HL-60/S4 treated with phorbol 12-myristate 13-acetate at 8.2 ng/mL for 4 days and 3 days (cell line): Measurements from ENCODE around the gene PPP1R16B.

Experiments
- in situ Hi-C: fragments of 300-500 bp; cut with MboI; formaldehyde crosslinking; loops from 2 replicates; pipeline ENCODE4 v1.15.0; 2022; ENCODE audit warnings: low sequenced_read_pairs

PPP1R16B gene

GRCh38 chr20:38805502-38805957, at the start of gene PPP1R16B:
PPP1R16B (plus strand) TSS chr20:38805697; CDS start chr20:38835926, 30,229 bp downstream.
- in situ Hi-C loops, result no loop called here

GRCh38 chr20:38757145-38757775, 48.2 kb upstream of the PPP1R16B start:
- in situ Hi-C loops, result no loop called here

DNA sequence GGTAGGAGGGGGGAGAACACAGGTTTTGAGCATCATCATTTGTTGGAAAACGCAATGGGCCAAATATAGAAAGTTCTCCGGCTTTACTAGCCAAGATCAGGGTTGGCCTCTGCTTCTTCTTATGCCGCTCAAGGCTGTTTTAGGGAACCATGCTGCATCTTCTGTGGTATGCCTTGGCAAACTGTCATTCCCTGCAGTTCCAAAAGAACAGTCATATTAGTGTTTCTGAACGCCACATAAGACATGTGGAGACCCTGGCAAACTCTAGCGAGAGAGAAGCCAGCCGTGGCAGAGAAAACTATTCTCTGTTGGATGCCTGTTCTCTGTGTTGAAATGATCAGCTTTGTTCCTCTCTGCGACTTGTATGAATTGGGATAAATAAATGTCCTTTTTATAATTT, 46.4 kb upstream of the PPP1R16B start:
- in situ Hi-C loops, result no loop called here

GRCh38 chr20:38760978-38761377, 44.5 kb upstream of the PPP1R16B start:
- in situ Hi-C loops, result no loop called here

DNA sequence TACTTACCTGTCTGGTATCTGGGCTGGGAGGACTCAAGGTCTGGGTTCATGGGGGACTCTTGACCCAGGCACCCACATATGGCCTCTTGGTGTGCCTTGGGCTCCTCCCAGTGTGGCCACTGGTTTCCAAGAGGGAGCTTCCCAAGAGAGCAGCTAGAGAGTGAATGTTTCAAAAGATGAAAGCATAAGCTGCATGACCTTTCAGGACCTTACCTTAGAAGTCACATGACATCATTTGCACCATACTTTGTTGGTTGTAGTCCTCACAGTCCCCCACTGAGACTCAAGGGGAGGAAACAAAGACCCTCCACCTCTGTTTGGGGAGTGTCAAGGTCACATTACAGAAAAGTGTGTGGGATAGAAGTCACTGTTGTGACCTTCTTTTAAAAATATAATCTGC, 43.3 kb upstream of the PPP1R16B start:
- in situ Hi-C loops, result no loop called here

- in situ Hi-C loops, result no loop called here
Measured at GRCh38 chr20:38763616-38764015, 41.9 kb upstream of the PPP1R16B start.

GRCh38 chr20:38764567-38765318, 40.8 kb upstream of the PPP1R16B start:
- in situ Hi-C loops, result no loop called here

DNA sequence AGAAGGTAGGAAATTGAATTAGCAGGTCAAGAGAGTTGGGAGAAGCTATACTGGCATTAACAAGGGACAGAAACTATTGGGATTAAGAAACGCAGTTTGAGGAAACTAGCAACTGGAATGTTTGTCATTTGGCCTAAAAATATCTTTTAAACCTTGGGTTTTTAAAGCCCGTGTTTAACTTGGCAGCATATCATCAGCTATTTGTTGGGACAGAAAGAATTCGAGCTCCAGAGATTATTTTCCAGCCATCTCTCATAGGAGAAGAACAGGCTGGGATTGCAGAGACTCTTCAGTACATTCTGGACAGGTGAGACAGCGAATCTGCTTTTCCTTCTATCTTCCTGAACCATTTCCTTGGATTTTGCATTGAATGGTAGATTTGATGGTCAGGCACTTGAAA, 39.4 kb upstream of the PPP1R16B start:
- in situ Hi-C loops, result no loop called here

DNA sequence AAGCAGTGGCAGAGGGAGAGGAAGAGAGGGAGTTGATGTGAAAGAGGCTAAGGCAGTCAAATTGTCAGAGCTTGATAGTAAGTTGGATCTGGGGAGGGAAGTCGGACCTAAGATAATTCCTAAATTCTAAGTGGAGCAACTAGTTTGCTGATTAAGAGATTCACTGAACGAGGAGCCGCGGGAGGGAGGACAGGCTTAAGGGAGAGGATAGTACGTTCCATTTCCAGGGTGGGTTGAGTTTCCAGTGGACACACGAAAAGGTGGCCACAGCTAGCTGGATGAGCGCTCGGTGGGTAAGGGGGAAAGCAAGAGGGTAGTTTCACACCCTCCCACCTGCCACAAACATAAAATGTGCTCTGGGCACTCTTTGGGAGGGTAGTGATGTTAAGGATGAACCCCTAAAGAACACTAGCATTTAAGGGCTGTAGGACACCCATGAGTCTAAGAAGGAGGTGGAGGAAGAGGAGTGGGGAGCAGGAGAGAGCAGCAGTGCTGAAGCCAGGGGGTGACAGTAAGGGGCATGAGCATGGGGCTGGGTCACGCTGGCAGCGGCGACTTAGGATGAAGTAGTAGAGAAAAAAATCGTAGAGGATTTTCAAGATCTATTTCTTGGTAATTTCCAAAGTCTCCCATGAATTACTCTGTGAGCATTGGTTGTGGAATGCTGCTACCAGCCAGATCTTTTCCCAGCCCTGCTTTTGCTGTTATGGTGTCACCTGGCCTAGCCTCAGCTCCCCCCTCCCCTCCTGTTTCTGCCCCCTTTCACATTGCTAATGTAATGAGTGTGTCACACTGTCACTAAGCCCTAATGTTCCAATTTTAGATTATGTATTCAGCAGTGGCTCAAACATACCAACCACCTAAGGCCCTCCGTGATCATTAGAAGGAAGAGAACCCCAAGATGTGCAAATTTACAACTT, 35.9 kb upstream of the PPP1R16B start:
- in situ Hi-C loops, result no loop called here

- in situ Hi-C loops, result no loop called here
Measured at GRCh38 chr20:38770546-38770945, 35.0 kb upstream of the PPP1R16B start.

DNA sequence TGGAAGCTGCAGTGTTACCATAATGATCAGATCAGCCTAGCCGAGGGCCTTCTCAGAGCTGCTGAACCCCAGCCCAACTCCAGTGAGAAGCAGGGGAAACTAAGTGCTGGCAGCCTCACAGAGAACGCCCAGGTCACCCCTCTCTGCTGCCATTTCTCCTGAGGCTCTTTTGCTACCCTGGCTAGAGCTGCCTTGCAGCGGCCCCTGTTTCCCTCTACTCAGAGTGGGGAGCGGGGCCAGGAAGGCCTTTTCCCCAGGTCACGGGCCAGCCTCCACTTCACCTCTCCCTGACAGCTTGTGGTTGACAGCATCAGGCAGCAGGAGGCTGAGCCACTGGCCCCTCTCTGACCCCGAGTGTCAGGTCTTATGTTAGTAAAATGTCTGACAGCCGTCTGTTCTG, 34.5 kb upstream of the PPP1R16B start:
- in situ Hi-C loops, result no loop called here

DNA sequence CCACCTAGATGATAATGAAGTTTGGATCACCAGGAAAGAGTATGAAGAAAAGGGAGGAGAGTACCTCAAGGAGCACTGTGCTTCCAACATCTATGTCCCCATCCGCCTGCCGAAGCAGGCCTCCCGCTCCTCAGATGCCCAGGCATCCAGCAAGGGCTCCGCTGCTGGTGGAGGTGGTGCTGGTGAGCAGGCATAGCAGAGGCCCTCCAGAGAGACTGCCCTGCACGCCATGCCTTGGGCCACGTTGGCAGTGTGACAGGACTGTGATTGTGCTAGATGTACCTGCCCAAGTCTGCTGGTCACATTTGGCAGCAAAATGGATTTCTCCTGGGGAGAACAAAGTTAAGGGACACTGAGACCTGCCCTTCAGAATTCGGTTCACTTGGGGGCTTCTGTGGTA, 33.9 kb upstream of the PPP1R16B start:
- in situ Hi-C loops, result no loop called here

DNA sequence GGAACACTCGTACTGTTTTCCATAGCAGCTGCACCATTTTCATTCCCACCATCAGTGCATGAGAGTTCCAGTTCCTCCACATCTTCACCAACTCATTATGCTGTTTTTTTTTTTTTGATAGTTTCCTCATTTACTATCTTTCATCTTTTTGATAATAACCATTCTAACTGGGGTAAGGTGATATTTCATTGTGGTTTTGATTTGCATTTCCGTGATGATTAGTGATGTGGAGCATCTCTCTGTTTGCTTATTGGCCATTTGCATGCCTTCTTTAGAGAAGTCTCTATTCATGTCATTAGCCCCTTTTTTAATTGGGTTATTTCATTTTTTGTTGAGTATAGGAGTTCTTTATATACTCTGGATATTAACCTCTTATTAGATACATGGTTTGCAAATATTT, 31.3 kb upstream of the PPP1R16B start:
- in situ Hi-C loops, result no loop called here

GRCh38 chr20:38776363-38776762, 29.1 kb upstream of the PPP1R16B start:
- in situ Hi-C loops, result no loop called here

DNA sequence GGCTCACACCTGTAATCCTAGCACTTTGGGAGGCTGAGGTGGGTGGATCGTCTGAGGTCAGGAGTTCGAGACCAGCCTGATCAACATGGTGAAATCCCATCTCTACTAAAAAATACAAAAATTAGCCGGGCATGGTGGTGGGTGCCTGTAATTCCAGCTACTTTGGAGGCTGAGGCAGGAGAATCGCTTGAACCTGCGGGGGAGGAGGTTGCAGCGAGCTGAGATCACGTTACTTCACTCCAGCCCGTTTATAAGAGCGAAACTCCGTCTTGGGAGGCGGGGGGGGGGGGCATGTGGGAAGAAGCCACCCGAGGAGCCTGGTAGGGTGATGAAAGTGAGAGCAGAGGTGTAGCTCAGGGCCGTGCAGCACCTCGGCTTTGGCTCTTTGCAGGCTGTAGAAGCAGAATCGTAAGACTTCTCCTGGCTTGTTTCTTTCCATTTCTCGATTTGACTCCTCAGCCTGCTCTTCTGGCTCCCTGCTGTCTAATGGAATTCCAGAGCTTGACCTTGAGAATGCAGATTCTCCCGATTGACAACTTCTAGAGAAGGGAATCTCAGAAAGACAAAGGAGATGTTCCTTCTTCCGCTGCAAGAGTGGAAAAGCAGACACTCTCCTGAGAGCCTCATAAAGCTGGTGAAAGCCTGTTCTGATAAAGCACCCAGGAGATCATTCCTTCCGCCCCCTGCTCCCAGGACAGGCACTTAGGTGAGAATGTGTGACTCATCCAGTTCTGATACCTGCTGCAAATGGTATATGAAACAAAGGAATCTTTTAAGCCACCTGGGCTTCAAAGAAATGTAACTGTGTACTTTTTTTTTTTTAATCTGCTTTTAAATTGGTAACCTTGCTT, 26.0 kb upstream of the PPP1R16B start:
- in situ Hi-C loops, result no loop called here

DNA sequence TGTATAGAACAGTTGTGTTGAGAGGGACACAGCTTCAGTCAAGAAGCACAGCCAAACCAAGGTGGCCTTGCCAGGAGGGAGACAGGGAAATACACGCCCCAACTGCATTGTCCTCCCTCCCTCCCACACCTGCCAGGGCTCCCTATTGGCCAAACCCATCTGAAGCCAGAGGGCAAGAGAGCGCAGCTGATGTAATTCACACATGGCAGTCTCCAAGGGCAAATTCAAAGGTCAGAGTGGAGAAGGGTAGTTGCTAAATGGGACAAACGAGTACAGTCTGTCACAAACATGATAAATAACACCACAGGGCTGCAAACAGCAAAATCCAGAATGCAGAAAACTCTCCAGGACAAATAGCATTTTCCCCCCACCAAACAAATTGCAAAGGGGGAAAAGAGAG, 23.2 kb upstream of the PPP1R16B start:
- in situ Hi-C loops, result no loop called here

GRCh38 chr20:38787870-38788269, 17.6 kb upstream of the PPP1R16B start:
- in situ Hi-C loops, result no loop called here

- in situ Hi-C loops, result no loop called here
Measured at GRCh38 chr20:38789503-38790199, 15.8 kb upstream of the PPP1R16B start.

DNA sequence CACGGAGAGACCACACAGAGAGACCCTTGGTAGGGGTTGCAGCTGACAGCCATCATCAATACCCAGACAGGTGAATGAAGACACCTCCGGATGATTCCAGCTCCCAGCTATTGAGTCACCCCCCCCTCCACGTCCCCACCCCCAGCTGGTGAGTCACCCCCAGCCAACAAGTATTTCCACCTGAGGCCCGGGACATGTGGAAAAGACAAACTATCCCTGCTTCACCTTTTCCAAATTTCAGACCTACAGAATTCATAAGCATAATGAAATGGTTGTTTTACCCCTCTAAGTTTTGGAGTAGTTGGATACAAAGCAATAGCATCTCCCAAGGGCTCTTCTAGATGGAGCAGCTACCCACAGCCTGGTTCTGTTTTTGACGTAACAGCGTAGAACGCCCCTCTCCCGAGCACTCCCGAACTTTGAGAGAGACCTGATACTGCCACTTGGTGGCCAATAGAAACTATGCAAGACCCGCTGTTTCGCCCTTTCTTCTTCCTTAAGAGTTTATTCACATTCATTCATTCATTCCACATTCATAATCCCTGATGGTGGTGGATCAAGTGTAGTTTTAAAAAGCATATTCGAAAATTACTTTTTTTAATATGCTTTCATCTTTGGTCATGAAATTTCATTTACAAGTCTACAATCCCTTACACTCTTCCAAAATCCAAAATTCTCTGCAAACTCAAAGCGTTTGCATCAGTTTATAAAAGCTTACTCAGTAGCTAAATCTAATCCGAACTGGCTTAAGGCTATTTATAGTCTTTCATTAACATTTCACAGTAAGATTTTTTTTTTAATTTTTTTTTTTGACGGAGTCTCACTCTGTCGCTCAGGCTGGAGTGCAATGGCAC, 15.1 kb upstream of the PPP1R16B start:
- in situ Hi-C loops, result no loop called here
